ENCODE data around the gene PLD1.
"Not testable (repeated sequence)": the region's sequence is repeated elsewhere in the genome, so short reads cannot be mapped to it uniquely, and the experiment has no call there.

The PLD1 gene

DNA sequence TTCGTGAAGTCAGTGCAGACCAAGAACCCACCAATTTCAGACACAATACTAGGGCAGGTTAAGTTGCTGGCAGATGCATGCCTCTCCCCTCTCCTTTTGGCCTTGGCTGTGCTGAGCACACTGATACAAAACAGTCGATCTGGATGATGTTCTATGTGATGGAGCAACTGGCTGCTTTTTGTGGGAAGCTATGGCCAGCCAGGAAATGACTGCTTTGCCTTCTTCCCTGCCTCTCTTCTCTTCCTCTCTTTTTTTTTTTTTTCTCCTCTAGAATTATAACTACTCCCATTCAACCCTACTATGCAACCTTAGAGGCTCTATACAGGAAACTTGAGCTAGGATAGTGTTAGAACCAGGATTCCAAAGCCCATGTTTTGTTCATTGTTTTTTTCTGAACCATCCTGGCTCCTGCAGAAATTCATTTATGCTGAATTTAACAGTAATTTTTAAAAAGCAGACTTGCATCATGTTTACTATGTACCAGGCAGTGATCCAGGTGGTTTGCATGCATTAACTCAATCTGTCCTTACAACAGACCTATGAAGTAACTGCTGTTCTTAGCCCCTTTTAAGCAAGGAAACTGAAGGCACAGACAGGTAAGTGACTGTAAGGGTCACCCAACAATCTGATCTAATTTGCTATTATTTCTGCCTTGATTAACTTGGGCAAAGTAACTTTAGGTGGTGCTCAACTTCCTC, 62.9 kb downstream of the PLD1 start:
- ATAC-seq (ENCODE audit: low read depth) = no peak
- TF ChIP-seq, protein P1, sequence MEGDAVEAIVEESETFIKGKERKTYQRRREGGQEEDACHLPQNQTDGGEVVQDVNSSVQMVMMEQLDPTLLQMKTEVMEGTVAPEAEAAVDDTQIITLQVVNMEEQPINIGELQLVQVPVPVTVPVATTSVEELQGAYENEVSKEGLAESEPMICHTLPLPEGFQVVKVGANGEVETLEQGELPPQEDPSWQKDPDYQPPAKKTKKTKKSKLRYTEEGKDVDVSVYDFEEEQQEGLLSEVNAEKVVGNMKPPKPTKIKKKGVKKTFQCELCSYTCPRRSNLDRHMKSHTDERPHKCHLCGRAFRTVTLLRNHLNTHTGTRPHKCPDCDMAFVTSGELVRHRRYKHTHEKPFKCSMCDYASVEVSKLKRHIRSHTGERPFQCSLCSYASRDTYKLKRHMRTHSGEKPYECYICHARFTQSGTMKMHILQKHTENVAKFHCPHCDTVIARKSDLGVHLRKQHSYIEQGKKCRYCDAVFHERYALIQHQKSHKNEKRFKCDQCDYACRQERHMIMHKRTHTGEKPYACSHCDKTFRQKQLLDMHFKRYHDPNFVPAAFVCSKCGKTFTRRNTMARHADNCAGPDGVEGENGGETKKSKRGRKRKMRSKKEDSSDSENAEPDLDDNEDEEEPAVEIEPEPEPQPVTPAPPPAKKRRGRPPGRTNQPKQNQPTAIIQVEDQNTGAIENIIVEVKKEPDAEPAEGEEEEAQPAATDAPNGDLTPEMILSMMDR (IDR thresholded peaks at IDR 0.05; ENCODE audit: poor library complexity, severe bottlenecking) = no peak
- H3K4me1 ChIP-seq (ENCODE audit: insufficient read depth, poor library complexity, severe bottlenecking) = peaks cover 1% of the 10 kb centered on the region
- no peak overlapping the region for H3K27ac ChIP-seq (ENCODE audit: poor library complexity, severe bottlenecking)
- no peaks in the 10 kb centered on the region for H3K36me3 ChIP-seq (ENCODE audit: low read depth)
- no peaks in the 10 kb centered on the region for H3K9me3 ChIP-seq (ENCODE audit: severe bottlenecking)
- DNase-seq (ENCODE audit: low spot score) = no peak
- H3K4me3 ChIP-seq (ENCODE audit: severe bottlenecking) = no peak overlapping the region
- no peaks in the 10 kb centered on the region for H3K27me3 ChIP-seq (ENCODE audit: insufficient read depth, poor library complexity, severe bottlenecking)

DNA sequence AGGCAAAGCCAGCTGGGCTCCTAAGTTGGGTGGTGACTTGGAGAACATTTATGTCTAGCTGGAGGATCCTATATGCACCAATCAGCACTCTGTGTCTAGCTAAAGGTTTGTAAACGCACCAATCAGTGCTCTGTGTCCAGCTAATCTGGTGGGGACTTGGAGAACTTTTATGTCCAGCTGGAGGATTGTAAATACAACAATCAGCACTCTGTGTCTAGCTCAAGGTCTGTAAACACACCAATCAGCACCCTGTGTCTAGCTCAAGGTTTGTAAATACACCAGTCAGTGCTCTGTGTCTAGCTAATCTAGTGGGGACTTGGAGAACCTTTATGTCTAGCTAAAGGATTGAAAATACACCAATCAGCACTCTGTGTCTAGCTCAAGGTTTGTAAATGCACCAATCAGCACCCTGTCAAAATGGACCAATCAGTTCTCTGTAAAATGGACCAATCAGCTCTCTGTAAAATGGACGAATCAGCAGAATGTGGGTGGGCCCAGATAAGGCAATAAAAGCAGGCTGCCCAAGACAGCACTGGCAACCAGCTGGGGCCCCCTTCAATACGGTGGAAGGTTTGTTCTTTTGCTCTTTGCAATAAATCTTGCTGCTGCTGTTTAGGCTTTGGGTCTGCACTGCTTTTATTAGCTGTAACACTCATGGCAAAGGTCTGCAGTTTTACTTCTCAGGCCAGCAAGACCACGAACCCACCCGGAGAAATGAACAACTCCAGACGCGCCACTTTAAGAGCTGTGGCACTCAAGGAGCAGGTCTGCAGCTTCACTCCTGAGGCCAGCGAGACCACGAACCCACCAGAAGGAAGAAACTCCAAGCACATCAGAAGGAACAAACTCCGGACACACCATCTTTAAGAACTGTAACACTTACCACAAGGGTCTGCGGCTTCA, 63.7 kb downstream of the PLD1 start:
- not testable (repeated sequence) for H3K27me3 ChIP-seq (ENCODE audit: insufficient read depth, poor library complexity, severe bottlenecking); H3K36me3 ChIP-seq (ENCODE audit: low read depth); ATAC-seq (ENCODE audit: low read depth); H3K9me3 ChIP-seq (ENCODE audit: severe bottlenecking); DNase-seq (ENCODE audit: low spot score); H3K27ac ChIP-seq (ENCODE audit: poor library complexity, severe bottlenecking); H3K4me3 ChIP-seq (ENCODE audit: severe bottlenecking); H3K4me1 ChIP-seq (ENCODE audit: insufficient read depth, poor library complexity, severe bottlenecking)

DNA sequence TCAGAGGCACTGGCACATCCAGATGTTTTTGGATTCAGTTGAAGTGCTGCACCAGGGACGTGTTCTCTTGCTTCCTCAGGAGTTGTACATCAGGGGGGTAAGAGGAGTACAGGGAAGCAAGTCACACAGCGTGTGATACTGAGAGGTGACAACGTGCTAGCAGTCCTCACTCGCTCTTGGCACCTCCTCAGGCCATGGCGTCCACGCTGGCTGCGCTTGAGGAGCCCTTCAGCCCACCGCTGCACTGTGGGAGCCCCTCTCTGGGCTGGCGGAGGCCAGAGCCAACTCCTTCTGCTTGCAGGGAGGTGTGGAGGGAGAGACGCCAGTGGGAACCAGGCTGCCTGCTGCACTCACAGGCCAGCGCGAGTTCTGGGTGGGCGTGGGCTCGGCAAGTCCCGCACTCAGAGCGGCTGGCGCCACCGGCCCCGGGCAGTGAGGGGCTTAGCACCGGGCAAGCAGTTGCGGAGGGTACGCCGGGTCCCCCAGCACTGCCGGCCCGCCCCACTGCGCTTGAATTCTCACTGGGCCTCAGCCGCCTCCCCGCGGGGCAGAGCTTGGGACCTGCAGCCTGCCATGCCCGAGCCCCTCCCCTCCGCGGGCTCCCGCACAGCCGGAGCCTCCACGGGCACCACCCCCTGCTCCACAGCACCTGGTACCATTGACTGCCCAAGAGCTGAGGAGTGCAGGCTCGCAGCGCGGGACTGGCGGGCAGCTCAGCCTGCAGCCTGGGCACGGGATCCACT, 64.5 kb downstream of the PLD1 start:
- DNase-seq (ENCODE audit: low spot score) = no peak
- Histone ChIP-seq H3K27me3 (ENCODE audit: insufficient read depth, poor library complexity, severe bottlenecking) (no peaks in the 10 kb centered on the region), H3K4me1 (ENCODE audit: insufficient read depth, poor library complexity, severe bottlenecking) (no peaks in the 10 kb centered on the region), H3K9me3 (ENCODE audit: severe bottlenecking) (no peaks in the 10 kb centered on the region), H3K27ac (ENCODE audit: poor library complexity, severe bottlenecking) (no peak overlapping the region), H3K36me3 (ENCODE audit: low read depth) (no peaks in the 10 kb centered on the region), H3K4me3 (ENCODE audit: severe bottlenecking) (no peak overlapping the region)
- TF ChIP-seq, protein P1 (IDR thresholded peaks at IDR 0.05; ENCODE audit: poor library complexity, severe bottlenecking) = no peak
- ATAC-seq (ENCODE audit: low read depth) = no peak

DNA sequence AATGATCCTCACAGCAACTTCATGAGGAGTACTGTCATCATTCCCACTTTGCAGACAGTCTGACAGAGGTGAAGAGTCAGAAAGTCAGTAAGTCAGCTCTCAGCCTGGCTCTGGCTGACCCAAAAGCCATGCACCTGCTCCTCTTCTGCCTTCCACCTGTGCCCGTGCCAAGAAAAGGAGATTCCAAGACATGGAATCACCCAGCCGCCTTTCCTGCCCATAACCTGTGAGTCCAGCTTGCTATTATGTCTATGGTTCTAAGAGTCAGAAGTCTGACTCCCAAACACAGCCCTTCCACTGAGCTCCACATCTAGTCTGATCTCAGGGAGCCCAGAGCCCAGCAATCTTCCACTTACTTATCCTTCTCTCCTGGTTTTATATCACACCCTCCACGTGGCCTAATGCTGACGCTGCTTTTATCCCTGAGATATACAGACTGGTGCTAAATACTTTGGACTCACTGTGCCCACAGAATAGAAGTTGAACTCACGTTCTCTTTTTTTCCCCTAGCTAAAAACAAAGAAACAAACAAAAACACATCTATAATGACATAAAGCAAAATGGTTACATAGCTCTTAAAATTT, 66.0 kb downstream of the PLD1 start:
- no peak for ATAC-seq (ENCODE audit: low read depth)
- H3K36me3 ChIP-seq (ENCODE audit: low read depth) = no peaks in the 10 kb centered on the region
- no peak overlapping the region for H3K4me3 ChIP-seq (ENCODE audit: severe bottlenecking)
- H3K9me3 ChIP-seq (ENCODE audit: severe bottlenecking) = no peaks in the 10 kb centered on the region
- no peaks in the 10 kb centered on the region for H3K4me1 ChIP-seq (ENCODE audit: insufficient read depth, poor library complexity, severe bottlenecking)
- no peaks in the 10 kb centered on the region for H3K27me3 ChIP-seq (ENCODE audit: insufficient read depth, poor library complexity, severe bottlenecking)
- TF ChIP-seq, protein P1 (IDR thresholded peaks at IDR 0.05; ENCODE audit: poor library complexity, severe bottlenecking) = no peak
- DNase-seq (ENCODE audit: low spot score) = no peak
- no peak overlapping the region for H3K27ac ChIP-seq (ENCODE audit: poor library complexity, severe bottlenecking)
